HS-27A (cell line): ENCODE measurements around the gene ZNF76.

ENCODE experiments used
- DNase-seq: peaks from one replicate; pipeline ENCODE4 v3.0.0-alpha.2; 2012; ENCODE audit warnings: low read depth, missing footprints

Gene ZNF76

GRCh38 chr6:35267897-35268296, 8.4 kb downstream of the ZNF76 start:
- no peak for DNase-seq

GRCh38 chr6:35272005-35272404, 12.5 kb downstream of the ZNF76 start:
- no peak for DNase-seq

DNA sequence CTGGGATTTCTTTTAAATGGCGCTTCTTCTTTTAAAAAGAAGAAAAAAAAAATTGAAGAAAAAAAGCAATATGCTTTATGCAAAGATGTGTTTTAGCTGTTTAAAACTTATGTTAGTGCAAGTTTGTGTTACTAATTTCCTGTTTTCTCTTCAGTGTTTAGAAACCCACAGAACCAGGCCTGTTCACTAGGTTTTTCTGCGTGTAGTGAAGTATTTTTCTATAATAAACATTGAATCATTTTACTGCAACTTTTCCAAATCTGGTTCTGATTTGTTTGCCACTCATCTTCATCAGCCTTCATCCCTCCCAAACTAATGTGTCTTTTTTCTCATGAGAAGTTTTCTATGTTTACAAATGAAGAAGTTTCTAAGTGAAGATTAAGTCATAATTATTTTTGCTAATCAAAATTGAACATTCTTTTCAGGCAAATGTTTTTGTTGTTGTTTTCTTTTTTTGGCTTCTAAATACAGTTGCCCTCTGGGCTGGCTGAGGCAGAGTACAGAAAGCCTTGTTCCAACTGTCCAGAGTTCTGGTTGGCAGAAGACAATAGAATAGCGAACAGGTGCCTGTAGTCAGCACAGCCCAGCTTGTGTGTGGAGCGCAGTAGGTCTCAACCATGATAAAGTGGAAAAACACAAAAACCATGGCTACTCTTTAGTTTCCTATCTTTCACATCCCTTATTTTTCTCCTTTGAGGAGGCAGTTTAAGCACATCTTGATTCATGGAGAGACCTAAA, 14.5 kb downstream of the ZNF76 start:
- no peak for DNase-seq

- no peak for DNase-seq
Measured at GRCh38 chr6:35275744-35276260, 16.3 kb downstream of the ZNF76 start.

- DNase-seq: no peak
Measured at GRCh38 chr6:35278708-35279107, 19.2 kb downstream of the ZNF76 start.

DNA sequence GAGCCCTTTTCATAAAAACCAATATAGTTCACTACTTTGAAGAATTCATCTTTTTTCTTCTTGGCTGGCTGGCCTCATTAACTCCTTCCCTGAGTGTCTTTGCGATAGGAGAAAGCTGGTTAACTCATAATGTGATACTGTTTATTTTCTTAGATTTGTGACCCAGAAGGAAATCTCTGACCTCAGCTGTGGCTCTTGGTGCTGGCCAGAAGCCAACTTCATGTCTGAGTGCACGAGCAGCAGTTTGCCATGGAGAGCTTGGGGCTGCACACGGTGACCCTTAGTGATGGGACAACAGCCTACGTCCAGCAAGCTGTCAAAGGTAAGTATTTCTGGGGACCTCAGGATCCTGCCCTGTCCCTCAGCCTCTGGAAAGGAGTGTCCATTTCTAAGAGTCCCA, 21.4 kb downstream of the ZNF76 start:
- DNase-seq: no peak

GRCh38 chr6:35282472-35282871, 22.9 kb downstream of the ZNF76 start:
- no peak for DNase-seq

DNA sequence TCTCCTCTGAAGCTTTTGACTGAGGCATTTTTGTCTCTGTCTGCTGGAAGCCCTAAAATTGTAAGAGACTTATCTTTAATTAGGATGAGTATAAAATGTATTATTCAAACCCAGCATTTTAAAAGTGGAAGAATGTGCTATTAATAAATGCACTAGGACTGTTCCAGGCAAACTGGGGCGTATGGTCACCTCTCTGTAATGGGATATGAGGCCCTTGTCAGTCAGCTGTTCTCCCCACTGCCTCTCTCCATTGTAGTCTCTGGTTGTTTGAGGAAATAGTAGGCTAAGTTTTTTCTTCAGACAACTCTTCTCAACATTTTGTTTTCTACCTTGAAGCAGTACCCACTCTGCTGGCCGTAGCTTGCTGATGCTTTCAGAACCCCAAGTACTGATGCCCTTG, 23.8 kb downstream of the ZNF76 start:
- no peak for DNase-seq

GRCh38 chr6:35287671-35288396, 28.3 kb downstream of the ZNF76 start:
- no peak for DNase-seq

DNA sequence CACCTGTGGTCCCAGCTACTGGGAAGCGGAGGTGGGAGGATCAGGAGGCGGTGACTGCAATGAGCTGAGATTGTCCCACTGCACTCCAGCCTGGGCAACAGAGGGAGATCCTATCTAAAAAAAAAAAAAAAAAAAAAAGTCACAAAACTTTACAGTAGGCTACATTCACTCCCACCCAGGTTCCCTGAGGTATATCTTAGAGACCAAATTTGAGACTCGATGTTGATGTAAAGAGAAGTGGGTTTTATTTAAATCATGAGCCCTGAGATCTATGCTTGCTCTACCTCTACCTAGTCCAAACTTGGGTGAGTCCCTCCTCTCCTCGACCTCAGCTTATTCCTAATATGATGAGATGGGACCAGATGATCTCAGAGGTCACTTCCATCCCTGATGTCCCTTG, 29.3 kb downstream of the ZNF76 start:
- DNase-seq: no peak

DNA sequence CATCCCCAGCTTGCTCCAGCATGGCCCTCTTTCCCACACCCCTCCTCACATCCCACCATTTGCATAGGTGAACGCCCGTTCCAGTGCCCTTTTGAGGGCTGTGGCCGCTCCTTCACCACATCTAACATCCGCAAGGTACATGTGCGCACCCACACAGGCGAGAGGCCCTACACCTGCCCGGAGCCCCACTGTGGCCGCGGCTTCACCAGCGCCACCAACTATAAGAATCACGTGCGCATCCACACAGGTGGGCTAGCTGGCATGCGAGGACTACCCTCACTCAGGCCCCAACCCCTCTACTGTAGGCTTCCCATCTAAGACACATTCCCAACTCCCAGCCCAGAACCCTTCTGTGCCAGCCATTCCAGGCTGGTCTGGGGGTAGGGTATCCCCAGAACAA, 32.0 kb downstream of the ZNF76 start:
- DNase-seq: no peak

- no peak for DNase-seq
Measured at GRCh38 chr6:35292494-35292893, 33.0 kb downstream of the ZNF76 start.

- DNase-seq: no peak
Measured at GRCh38 chr6:35293681-35294080, 34.1 kb downstream of the ZNF76 start.

DNA sequence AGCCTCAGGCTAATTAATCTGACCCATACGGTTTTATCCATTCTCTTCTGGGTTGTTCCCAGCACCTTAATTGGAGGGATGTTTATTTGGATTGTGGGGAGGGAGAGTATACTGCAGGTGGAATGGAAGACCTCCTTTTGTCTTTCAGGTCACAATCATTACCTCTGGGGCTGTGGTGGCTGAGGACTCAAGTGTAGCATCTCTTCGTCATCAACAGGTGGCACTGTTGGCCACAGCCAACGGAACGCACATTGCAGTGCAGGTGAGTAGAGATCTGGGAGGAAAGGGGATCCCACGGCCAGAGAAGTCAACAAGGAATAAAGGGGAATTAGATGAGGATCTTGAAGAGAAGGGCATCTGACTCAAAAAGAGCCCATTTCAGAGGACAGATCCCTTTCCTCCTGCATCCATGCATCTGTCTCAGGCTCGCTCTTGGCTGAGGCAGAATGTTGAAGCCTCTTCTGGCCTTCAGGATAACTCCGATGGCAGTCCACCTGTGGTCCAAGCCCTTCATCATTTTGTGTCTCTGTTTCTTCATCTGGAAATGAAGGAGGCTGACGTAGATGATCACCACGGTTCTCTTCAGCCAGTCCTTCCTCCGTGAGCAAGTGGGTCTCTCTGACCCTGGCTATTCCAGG, 34.9 kb downstream of the ZNF76 start:
- no peak for DNase-seq

- DNase-seq: no peak
Measured at GRCh38 chr6:35295036-35295435, 35.5 kb downstream of the ZNF76 start.

- no peak for DNase-seq
Measured at GRCh38 chr6:35295521-35296315, 36.2 kb downstream of the ZNF76 start.

GRCh38 chr6:35296931-35297600, 37.5 kb downstream of the ZNF76 start:
- no peak for DNase-seq

- no peak for DNase-seq
Measured at GRCh38 chr6:35297601-35298481, 38.3 kb downstream of the ZNF76 start, which contains the start of gene DEF6. DEF6 (plus strand) TSS chr6:35297818; CDS start chr6:35297857, 39 bp downstream.

GRCh38 chr6:35298625-35299140, 39.1 kb downstream of the ZNF76 start:
- no peak for DNase-seq

- no peak for DNase-seq
Measured at GRCh38 chr6:35299674-35300073, 40.1 kb downstream of the ZNF76 start.
